WTC11 (cell line): Measurements from ENCODE around the gene MAP3K5. TPM values are rescaled to one million over a fixed set of nuclear protein-coding genes. Genes with fewer than 3 reads are reported as not detected.

ENCODE experiments used
- ATAC-seq: fragments of 200-7000 bp; cut with Tn5 transposase; 2 replicates; pipeline ENCODE4 v1.10.0; 2021; ENCODE audit warnings: mild to moderate bottlenecking, moderate library complexity
- CTCF ChIA-PET: fragments of 300-600 bp; sonication (Branson Sonifier 250); formaldehyde crosslinking; loops from one replicate; lab custom pipeline; 2021; ENCODE audit warnings: antibody characterized with exemption; lab: Charles Lee
- POLR2A ChIA-PET: fragments of 350-600 bp; sonication (Branson Sonifier 250); formaldehyde crosslinking; loops from one replicate; lab custom pipeline; 2021; ENCODE audit warnings: antibody characterized with exemption; lab: Charles Lee
- DNase-seq: peaks from one replicate; pipeline ENCODE4 v3.0.0; 2021; ENCODE audit warnings: low spot score
- H3K27ac Mint-ChIP-seq: 2 replicates; pipeline ENCODE4 v1.8.0; 2021; ENCODE audit warnings: mixed read lengths
- H3K27me3 Mint-ChIP-seq: 2 replicates; pipeline ENCODE4 v1.8.0; 2021; ENCODE audit warnings: low read depth, mild to moderate bottlenecking, moderate library complexity, mixed read lengths
- H3K36me3 Mint-ChIP-seq: 2 replicates; pipeline ENCODE4 v1.8.0; 2021; ENCODE audit warnings: mixed read lengths
- H3K4me1 Mint-ChIP-seq: 2 replicates; pipeline ENCODE4 v1.8.0; 2022; ENCODE audit warnings: mixed read lengths
- H3K4me3 Mint-ChIP-seq: 2 replicates; pipeline ENCODE4 v1.8.0; 2021; ENCODE audit warnings: mild to moderate bottlenecking, moderate library complexity, mixed read lengths
- H3K9me3 Mint-ChIP-seq: 2 replicates; pipeline ENCODE4 v1.8.0; 2021; ENCODE audit warnings: mixed read lengths
- AFF4 ChIP-seq: sonication (generic); formaldehyde crosslinking; IDR thresholded peaks from 2 replicates; pipeline ENCODE4 v1.8.1; 2023; ENCODE audit warnings: mild to moderate bottlenecking, missing genetic modification reagents, borderline replicate concordance
- ATF3 ChIP-seq: sonication (generic); formaldehyde crosslinking; conservative IDR thresholded peaks from 2 replicates; pipeline ENCODE4 v1.8.1; 2022; ENCODE audit warnings: mild to moderate bottlenecking, missing genetic modification reagents
- CREB1 ChIP-seq: sonication (generic); formaldehyde crosslinking; IDR thresholded peaks from 2 replicates; pipeline ENCODE4 v1.8.0; 2023; ENCODE audit warnings: mild to moderate bottlenecking, missing genetic modification reagents
- CTCF ChIP-seq: fragments of 200-600 bp; IDR thresholded peaks from 2 replicates; pipeline ENCODE4 v1.8.0; 2022; ENCODE audit warnings: antibody characterized with exemption
- ELF4 ChIP-seq: sonication (generic); formaldehyde crosslinking; IDR thresholded peaks from 2 replicates; pipeline ENCODE4 v1.8.1; 2022; ENCODE audit warnings: low read depth, mild to moderate bottlenecking, moderate library complexity, missing genetic modification reagents
- FOXK1 ChIP-seq: sonication (generic); formaldehyde crosslinking; IDR thresholded peaks from 2 replicates; pipeline ENCODE4 v1.8.0; 2022; ENCODE audit warnings: mild to moderate bottlenecking, moderate library complexity, missing genetic modification reagents
- MLX ChIP-seq: sonication (generic); formaldehyde crosslinking; IDR thresholded peaks from 2 replicates; pipeline ENCODE4 v1.8.1; 2023; ENCODE audit warnings: mild to moderate bottlenecking, missing genetic modification reagents, moderate library complexity
- NR1H2 ChIP-seq: sonication (generic); formaldehyde crosslinking; IDR thresholded peaks from 2 replicates; pipeline ENCODE4 v1.9.0; 2021; ENCODE audit warnings: mild to moderate bottlenecking, moderate library complexity, missing genetic modification reagents
- PRRX2 ChIP-seq: fragments of 250-450 bp; sonication (Bioruptor Pico); IDR thresholded peaks from 2 replicates; pipeline ENCODE4 v1.8.0; 2021; ENCODE audit warnings: mild to moderate bottlenecking
- ZNF263 ChIP-seq: sonication (generic); formaldehyde crosslinking; IDR thresholded peaks from 2 replicates; pipeline ENCODE4 v1.8.1; 2022; ENCODE audit warnings: low read depth, mild to moderate bottlenecking, moderate library complexity, missing genetic modification reagents
- ZNF281 ChIP-seq: sonication (generic); formaldehyde crosslinking; IDR thresholded peaks from 2 replicates; pipeline ENCODE4 v1.8.0; 2023; ENCODE audit warnings: mild to moderate bottlenecking, missing genetic modification reagents
- ZNF423 ChIP-seq: fragments of 250-450 bp; sonication (Bioruptor Pico); IDR thresholded peaks from 2 replicates; pipeline ENCODE4 v2.1.2; 2022; ENCODE audit warnings: mild to moderate bottlenecking, moderate library complexity
- ZNF671 ChIP-seq: fragments of 250-450 bp; sonication (Bioruptor Pico); IDR thresholded peaks from 2 replicates; pipeline ENCODE4 v1.8.0; 2021; ENCODE audit warnings: mild to moderate bottlenecking
- ZSCAN18 ChIP-seq: fragments of 250-450 bp; sonication (Bioruptor Pico); IDR thresholded peaks from 2 replicates; pipeline ENCODE4 v2.1.2; 2022; ENCODE audit warnings: mild to moderate bottlenecking, moderate library complexity
- total RNA-seq: library from RNA; stranded (reverse); gene quantifications from 3 replicates; pipeline ENCODE4 v1.2.3, GENCODE V29; 2021

MAP3K5 gene
- total RNA-seq, 1 experiment from 2014 or later: 1.6 TPM

- no peak for ATAC-seq
- TF ChIP-seq ZNF671 (CRISPR knock-in tag): no peak
- CTCF ChIA-PET: interaction anchor here (1.0 to 4.9 kb wide), 3 partner anchors 20 to 395 kb away, joined by 3 to 70 read pairs (median 28); partner anchors contain the start of gene MAP7
- no peaks in the 10 kb centered on the region for H3K36me3 Mint-ChIP-seq
- no peaks in the 10 kb centered on the region for H3K9me3 Mint-ChIP-seq
- POLR2A ChIA-PET: no interaction called here
- H3K27ac Mint-ChIP-seq: peak overlapping the region; percentile 90
- peaks cover 70% of the 10 kb centered on the region for H3K4me1 Mint-ChIP-seq
- H3K4me3 Mint-ChIP-seq: 0 out of 2 replicates have a peak overlapping the region, but pooled peaks have one; percentile 17
- no peak for DNase-seq
- H3K27me3 Mint-ChIP-seq: no peaks in the 10 kb centered on the region
Observed at GRCh38 chr6:136527831-136528230, 264.4 kb downstream of the MAP3K5 start.

- DNase-seq (no peak), ATAC-seq (peak; percentile 15)
- Mint-ChIP-seq H3K9me3 (no peaks in the 10 kb centered on the region), H3K27ac (peak overlapping the region; percentile 42), H3K4me1 (peaks cover 61% of the 10 kb centered on the region), H3K36me3 (no peaks in the 10 kb centered on the region), H3K27me3 (no peaks in the 10 kb centered on the region), H3K4me3 (peak overlapping the region; percentile 38; the same call in 1 of the 2 replicates)
- ChIA-PET CTCF (interaction anchor here (1.0 to 4.9 kb wide), 9 partner anchors 13 to 396 kb away, joined by 3 to 70 read pairs (median 7); partner anchors contain the start of gene MAP7), POLR2A (no interaction called here)
- no peak for TF ChIP-seq CREB1 (CRISPR knock-in tag)
- TF ChIP-seq CTCF: no peak
Observed at GRCh38 chr6:136526937-136527336, 265.3 kb downstream of the MAP3K5 start.

GRCh38 chr6:136526196-136526930 lies 265.9 kb downstream of the MAP3K5 start:
- ChIA-PET CTCF (interaction anchor here (0.6 to 4.9 kb wide), 19 partner anchors 8 to 401 kb away, joined by 3 to 70 read pairs (median 4); partner anchors contain the start of gene MAP7), POLR2A (interaction anchor here (1.4 to 1.8 kb wide), 2 partner anchors 24 to 236 kb away, joined by 3 to 8 read pairs; partner anchors contain the start of genes BCLAF1 and MAP7)
- H3K27ac Mint-ChIP-seq: peak overlapping the region; percentile 42; the same call in 1 of the 2 replicates
- no peaks in the 10 kb centered on the region for H3K27me3 Mint-ChIP-seq
- peak overlapping the region; percentile 38 for H3K4me3 Mint-ChIP-seq
- peaks cover 60% of the 10 kb centered on the region for H3K4me1 Mint-ChIP-seq
- ATAC-seq (peak; percentile 92), DNase-seq (peak; percentile 72)
- H3K36me3 Mint-ChIP-seq: no peaks in the 10 kb centered on the region
- TF ChIP-seq ZNF423 (CRISPR knock-in tag) (peak; percentile 50; the same call in 1 of the 2 replicates), ELF4 (CRISPR knock-in tag) (no peak)
- no peaks in the 10 kb centered on the region for H3K9me3 Mint-ChIP-seq

- DNase-seq (no peak), ATAC-seq (peak; percentile 47)
- H3K27me3 Mint-ChIP-seq: no peaks in the 10 kb centered on the region
- TF ChIP-seq PRRX2 (CRISPR knock-in tag) (no peak), ZNF263 (CRISPR knock-in tag) (no peak), NR1H2 (no peak), AFF4 (CRISPR knock-in tag) (no peak), ATF3 (no peak), MLX (CRISPR knock-in tag) (no peak), ZNF281 (CRISPR knock-in tag) (no peak), ELF4 (CRISPR knock-in tag) (no peak), FOXK1 (CRISPR knock-in tag) (no peak), ZSCAN18 (CRISPR knock-in tag) (no peak)
Observed at GRCh38 chr6:136525586-136526195, 266.6 kb downstream of the MAP3K5 start.

More at GRCh38 chr6:136525586-136526195, 266.6 kb downstream of the MAP3K5 start:
- CTCF ChIA-PET: interaction anchor here (0.6 to 4.9 kb wide), 19 partner anchors 8 to 401 kb away, joined by 3 to 70 read pairs (median 4); partner anchors contain the start of gene MAP7
- Mint-ChIP-seq H3K36me3 (no peaks in the 10 kb centered on the region), H3K4me3 (peak overlapping the region; percentile 38), H3K27ac (peak overlapping the region; percentile 83), H3K4me1 (peaks cover 56% of the 10 kb centered on the region), H3K9me3 (no peaks in the 10 kb centered on the region)
- POLR2A ChIA-PET: interaction anchor here (1.4 to 1.8 kb wide), 2 partner anchors 25 to 236 kb away, joined by 3 to 8 read pairs; partner anchors contain the start of genes BCLAF1 and MAP7
